IPS-15b (cell line): ENCODE data around the gene TSPY2.
"Not testable (repeated sequence)": the region's sequence is repeated elsewhere in the genome, so short reads cannot be mapped to it uniquely, and the experiment has no call there.

Source experiments
- H3K27me3 ChIP-seq: one replicate; pipeline ENCODE4 v1.6.1; 2013; ENCODE audit warnings: low read length; ENCODE audit not compliant: control insufficient read depth, insufficient read depth
- H3K36me3 ChIP-seq: one replicate; pipeline ENCODE4 v1.6.1; 2013; ENCODE audit warnings: low read length; ENCODE audit not compliant: control insufficient read depth, insufficient read depth
- H3K4me1 ChIP-seq: one replicate; pipeline ENCODE4 v1.6.1; 2013; ENCODE audit warnings: mild to moderate bottlenecking, low read length; ENCODE audit not compliant: control insufficient read depth, insufficient read depth
- H3K4me3 ChIP-seq: one replicate; pipeline ENCODE4 v1.5.1; 2013; ENCODE audit warnings: low read depth, low read length
- H3K9ac ChIP-seq: one replicate; pipeline ENCODE4 v1.6.1; 2013; ENCODE audit warnings: low read depth, mild to moderate bottlenecking, low read length
- H3K9me3 ChIP-seq: one replicate; pipeline ENCODE4 v1.6.1; 2013; ENCODE audit warnings: mild to moderate bottlenecking, low read length; ENCODE audit not compliant: control insufficient read depth, insufficient read depth

The TSPY2 gene, protein sequence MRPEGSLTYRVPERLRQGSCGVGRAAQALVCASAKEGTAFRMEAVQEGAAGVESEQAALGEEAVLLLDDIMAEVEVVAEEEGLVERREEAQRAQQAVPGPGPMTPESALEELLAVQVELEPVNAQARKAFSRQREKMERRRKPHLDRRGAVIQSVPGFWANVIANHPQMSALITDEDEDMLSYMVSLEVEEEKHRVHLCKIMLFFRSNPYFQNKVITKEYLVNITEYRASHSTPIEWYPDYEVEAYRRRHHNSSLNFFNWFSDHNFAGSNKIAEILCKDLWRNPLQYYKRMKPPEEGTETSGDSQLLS

DNA sequence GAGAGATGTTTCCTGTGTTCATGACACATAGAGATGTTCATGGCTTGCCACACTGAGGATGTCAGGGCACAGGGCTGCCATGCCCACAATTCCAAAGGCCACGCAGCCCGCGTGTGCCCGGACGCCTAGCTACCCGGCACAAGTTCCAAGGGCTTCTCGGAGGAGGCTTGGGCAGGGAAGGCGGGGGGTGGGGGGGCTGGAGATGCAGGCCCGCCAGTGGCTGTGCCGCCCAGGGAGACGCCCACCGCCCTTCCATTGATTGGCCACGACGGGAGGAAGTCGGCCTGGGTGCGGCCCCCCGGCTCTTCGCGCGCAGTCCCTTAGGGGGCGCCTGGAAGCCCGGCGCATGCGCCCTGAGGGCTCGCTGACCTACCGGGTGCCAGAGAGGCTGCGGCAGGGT is at the start of gene TSPY2:
TSPY2 (plus strand) TSS at position 301 of the 400 bp plus-strand sequence; CDS start at position 347, 46 bp downstream.
- H3K27me3 ChIP-seq, H3K9me3 ChIP-seq, H3K36me3 ChIP-seq, H3K4me3 ChIP-seq, H3K4me1 ChIP-seq, H3K9ac ChIP-seq: not testable (repeated sequence)

DNA sequence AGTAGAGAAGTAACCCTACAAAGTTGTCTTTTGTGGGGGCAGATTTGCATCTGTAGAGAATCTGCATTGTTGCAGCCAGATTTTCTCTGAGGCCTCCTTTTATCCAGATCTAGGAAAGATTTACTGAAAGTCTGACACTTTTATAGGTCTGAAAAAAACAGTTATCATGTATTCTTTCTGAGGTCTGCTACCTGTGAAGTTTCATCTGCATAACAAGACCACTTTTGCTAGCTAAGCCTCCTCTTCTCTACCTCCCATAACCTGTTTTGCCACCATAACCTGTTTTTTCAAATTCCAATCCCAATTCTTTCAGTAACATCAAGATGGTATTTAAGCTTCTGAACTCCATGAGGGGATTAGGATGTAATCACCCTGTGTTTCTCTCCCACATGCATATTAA is 36.5 kb upstream of the TSPY2 start:
- H3K9me3 ChIP-seq, H3K36me3 ChIP-seq, H3K4me3 ChIP-seq, H3K4me1 ChIP-seq, H3K9ac ChIP-seq, H3K27me3 ChIP-seq: not testable (repeated sequence)

DNA sequence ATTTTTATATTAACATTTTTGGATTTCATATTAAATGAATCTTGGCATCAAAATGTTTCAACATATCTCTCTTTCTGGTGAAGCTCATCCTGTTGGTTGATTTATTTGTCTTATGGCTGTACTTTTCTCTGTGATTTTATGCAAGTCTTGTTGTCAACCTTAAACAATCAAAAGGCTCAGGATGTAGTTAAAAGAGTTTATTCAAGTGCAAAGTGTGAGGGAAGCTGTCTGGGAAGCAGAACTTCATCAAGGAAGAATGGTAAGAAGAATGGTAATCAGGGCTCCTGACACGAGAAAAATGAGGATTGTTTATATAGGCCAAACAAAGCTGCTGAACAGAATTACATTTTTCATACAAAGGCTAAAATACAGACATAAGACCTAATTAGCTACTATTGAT is 29.0 kb upstream of the TSPY2 start:
- H3K27me3 ChIP-seq, H3K4me1 ChIP-seq, H3K9ac ChIP-seq, H3K36me3 ChIP-seq, H3K4me3 ChIP-seq, H3K9me3 ChIP-seq: not testable (repeated sequence)

DNA sequence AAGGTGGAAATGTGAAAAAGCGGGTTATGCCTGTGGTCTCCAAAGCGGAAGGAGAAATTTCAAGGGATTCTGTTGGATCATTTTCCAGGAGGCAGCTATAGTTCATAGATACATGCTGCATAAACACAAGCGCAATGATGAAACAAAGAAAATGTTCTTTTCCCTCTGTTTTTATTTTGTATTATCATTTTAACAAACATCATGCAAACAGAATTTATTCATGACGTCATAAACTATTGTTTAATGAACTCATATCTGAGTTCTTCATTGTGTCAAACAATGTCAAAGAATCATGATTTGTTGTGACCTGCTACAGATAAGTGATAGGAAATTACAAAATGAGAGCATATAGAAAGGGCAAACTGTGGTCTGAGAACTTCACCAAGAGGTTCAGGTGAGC is 23.8 kb downstream of the TSPY2 start:
- not testable (repeated sequence) for H3K4me1 ChIP-seq, H3K27me3 ChIP-seq, H3K9me3 ChIP-seq, H3K4me3 ChIP-seq, H3K9ac ChIP-seq, H3K36me3 ChIP-seq
